ENCODE measurements around the gene MIB1. TPM values are rescaled to one million over a fixed set of nuclear protein-coding genes. Genes with fewer than 3 reads are reported as not detected.

MIB1 gene
- polyA plus RNA-seq, 5 donors = 39.6 to 63.9 (median 59.2) TPM

- no peak for DNase-seq
Measured at GRCh38 chr18:21805771-21806366, 65.3 kb downstream of the MIB1 start.

- no peak for DNase-seq
Measured at GRCh38 chr18:21808185-21808584, 67.6 kb downstream of the MIB1 start.

GRCh38 chr18:21809725-21810124 lies 69.1 kb downstream of the MIB1 start:
- DNase-seq = no peak

DNA sequence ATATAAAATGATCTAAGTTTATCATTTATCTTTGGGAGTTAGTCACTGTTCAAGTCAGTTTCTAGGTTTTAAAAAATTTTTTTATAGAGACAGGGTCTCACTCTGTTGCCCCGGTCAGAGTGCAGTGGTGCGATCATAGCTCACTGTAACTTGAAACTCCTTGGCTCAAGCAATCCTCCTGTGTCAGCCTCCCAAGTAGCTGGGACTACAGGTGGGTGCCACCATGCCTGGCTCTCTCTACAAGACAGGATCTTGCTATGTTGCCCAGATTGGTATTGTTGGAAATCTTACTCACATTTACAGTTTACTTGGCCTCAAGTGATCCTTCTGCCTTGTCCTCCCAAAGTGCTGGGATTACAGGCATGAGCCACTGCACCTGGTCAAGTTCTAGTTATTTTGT lies 74.5 kb downstream of the MIB1 start:
- no peak for DNase-seq

DNA sequence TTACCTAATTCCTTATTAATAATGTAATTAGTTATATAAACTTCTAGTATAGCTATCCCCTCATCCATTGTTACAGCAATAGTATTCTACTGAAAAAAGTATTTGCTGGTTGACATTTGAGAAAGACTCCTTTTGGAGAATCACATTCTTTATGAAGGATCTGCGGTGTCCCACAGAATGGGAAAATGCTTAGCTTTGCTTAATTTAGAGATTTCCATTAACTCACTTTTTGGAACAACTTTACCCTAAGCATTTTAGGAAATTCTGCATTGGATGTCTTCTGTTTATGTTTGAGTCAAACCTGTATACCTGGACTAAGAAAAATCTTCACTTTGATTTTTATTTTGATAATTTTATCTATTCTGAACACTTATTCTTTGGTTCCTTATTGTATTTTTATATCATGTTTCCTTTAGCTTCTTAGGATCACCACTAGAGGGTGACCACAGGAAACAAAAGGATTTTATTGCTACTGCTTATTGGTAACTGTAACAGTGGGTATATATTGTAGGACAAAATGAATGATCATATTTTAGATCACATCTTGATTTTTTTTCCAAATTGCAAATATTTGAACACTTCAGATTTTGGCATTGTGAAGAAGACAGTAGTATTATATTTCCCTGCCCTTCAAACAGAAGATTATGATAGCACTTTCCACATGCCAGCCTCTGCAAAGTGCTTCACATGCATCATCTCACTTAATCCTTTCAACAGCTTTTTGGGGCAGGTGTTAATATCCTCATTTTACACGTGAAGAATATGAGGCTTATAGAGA lies 79.6 kb downstream of the MIB1 start:
- DNase-seq = no peak

GRCh38 chr18:21820811-21821143 lies 80.2 kb downstream of the MIB1 start:
- no peak for DNase-seq

GRCh38 chr18:21823848-21824247 lies 83.3 kb downstream of the MIB1 start:
- DNase-seq = no peak

DNA sequence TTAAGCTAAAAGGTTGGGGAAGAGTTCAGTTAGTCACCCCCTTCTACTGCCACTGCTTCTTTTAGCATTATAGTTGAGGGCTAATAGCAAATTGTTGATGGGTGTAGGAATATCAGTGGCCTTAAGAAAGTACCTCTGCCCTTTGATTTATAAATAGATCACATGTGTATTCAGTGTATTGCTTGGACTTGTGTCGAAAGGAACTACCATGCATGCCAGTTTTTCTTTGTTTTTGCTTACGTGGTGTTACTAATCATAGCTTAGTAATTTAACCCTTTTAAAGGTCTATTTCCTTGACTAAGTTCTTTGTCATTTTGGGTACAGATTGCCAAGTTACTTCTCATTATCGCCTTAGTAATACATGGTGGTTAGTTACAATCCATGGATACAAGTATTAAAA lies 85.6 kb downstream of the MIB1 start:
- no peak for DNase-seq

DNA sequence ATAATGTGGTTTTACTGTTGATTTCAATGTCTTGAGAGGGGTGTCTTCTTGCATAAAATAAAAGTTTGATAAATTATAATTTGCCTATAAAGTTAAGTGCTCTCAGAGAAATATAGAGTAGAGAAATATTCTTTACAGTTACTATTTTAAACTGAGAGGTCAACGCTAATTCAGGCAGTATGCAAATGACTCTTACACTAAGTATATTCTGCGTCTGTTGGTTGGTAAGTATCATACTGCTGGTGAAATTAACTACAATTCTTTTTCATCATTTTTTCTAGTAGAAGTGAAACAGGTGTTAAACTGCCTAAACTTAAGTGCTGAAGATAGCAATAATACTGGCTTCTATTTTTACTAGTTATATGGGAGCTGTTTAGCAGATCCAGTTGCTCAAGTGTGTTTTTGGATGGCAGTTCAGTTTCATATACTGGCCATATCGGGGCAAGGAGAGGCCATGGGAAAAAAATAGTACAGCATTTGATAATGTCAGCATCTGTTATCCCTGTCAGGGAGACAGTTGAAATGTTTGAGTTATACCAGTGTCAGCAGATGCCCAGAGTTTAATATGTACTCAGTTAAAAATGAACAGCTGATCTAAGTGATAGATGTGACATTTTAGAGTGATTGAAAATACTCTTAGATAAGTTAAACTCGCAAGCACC lies 86.2 kb downstream of the MIB1 start:
- no peak for DNase-seq

DNA sequence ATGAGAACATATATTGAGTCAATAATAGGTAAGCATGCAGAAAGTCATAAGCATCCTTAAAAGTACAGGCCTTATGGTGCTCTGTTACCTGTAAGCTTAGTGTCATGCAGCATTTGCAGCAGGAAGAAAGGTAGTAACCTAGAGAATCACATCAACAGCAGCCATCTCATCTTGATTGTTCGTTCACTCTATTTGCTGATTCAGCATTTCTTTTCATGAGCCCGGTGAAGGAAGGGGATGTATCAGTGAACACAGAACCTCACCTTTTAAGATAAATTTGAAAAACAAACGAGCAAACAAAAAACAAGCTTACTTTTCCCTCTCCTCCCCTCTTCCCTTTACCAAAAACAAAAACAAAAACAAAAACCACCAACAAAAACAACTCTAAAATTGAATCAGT lies 89.9 kb downstream of the MIB1 start:
- no peak for DNase-seq

DNA sequence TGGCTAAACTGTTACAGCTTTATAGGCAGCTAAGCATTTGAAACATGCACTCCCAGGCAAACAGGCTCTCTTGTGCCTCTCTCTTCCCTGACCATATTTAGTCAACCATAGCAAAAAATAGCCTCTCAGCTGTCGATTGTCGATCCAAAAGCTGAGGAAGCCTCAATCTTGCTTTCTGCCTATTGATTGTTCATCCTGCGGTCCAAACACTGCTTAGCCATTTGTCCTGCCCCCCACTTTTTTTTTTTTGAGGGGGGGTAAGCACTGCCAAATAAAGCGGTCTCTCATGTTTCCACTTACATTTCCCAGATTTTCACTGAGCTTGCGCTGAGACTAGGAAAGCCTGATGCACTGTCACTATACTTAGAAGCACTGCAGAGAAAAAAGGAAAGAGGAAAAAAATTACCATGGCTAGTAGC lies 90.8 kb downstream of the MIB1 start:
- no peak for DNase-seq

- DNase-seq = no peak
Measured at GRCh38 chr18:21833604-21834298, 93.2 kb downstream of the MIB1 start.

DNA sequence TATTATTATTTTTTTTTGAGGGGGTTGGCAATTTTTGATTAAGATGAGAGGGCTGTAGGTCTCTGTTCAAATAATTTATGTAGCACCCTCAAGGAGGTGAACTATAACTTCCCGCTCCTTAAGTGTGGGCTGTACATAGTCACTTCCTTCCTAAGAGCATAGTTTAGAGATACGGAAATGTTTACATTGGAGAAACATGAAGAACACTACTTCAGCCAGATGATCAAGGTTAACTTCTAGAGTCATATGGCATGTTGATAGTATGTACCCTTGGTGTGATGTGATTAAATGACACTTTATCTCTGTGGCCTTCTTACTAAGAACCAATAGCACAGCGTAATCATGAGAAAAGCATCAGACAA lies 93.7 kb downstream of the MIB1 start:
- no peak for DNase-seq

DNA sequence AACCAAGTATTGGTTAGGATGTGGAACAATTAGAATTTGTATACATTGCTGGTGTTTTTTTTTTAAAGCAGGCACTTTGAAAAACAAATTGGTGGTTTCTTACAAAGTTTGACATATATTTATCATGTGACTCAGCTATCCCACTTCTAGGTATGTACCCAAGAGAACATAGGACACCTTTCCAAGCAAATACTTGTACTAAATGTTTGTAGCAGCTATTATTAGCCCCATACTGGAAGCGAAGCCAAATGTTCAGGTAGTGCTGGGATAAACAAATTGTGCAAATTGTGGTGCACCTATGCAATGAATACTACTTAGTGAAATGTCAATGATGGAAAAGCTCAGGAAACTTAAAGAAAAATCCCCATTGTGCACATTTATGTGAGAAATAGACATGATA lies 101.0 kb downstream of the MIB1 start:
- no peak for DNase-seq

GRCh38 chr18:21843341-21843740 lies 102.7 kb downstream of the MIB1 start:
- no peak for DNase-seq

DNA sequence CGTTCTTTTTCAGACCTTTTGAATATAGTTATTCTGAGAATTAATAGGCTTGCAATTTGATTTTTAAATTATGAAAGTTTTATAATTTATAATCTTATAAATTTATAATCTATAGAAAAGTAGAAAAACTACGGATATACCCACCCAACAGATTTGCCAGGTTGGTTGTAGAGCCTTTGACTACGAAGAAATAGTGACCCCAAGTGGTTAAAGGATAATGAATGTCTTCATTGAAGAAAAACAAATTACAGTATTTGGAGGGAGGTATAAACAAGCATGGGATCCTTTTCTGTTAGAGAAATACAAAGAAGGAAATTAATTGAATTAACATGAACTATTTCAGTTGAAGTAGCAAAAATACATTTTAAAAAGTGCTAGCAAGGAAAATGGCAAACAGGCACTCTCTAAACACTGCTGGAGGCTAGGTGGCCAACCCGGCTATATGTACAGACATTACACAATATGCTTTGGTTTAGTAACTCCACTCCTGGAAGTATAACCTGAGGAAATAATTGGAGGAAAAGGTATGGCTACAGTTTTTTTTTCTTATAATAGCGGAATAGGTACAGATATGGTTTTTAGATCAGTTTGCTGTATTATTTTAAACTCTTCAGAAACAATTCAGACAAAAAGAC lies 110.9 kb downstream of the MIB1 start:
- no peak for DNase-seq

- peak in 1 of 2 donors; percentile 6 for DNase-seq
Measured at GRCh38 chr18:21853016-21853415, 112.4 kb downstream of the MIB1 start.

DNA sequence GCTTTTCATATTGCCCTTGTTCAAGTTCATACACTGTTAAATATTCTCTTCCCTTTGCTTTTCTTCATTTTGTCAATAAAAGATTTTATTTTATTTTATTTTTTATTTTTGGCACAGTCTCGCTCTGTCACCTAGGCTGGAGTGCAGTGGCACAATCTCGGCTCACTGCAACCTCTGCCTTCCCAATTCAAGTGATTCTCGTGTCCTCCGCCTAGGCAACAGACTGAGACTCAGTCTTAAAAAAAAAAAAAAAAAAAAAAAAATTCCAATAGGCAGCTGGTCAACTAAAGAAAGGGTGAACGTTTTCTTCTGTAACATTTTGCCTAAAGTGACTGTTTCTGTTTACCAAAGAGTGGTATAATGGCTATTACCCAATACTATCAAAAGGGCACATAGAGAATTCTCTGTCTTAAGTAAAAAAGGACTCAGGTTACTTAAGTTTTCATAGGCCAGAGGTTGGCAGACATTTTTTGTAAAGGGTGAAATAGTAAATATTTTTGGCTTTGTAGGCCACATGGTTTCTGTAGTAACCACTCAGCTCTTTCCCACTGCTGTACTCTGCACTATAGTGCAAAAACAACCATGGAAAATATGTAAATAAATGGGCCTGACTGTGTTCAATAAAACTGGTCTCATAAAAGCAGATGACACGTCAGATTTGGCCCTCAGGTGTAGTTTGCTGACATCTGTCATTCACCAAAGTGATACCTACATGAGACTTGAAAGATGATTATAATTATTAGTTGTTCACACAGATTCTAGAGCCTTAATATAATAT lies 113.4 kb downstream of the MIB1 start:
- no peak for DNase-seq

DNA sequence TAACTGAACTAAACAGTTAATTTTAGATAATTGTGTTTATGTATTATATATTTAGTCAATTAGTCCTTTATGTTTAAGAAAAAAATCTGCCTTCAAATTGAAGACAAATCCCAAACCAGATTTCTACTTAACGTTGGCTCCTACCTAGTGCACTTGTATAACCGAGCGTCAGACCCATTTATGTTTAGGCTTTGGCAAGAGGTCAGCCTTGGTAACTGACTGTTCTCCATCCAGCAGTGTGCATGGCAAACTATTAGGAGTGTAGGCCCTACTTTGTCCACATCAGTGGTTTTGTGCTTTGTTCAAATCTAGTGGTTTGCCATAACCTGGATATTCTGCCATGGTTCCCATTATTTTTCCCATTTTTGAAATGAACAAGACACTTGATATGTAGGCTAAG lies 114.8 kb downstream of the MIB1 start:
- no peak for DNase-seq

DNA sequence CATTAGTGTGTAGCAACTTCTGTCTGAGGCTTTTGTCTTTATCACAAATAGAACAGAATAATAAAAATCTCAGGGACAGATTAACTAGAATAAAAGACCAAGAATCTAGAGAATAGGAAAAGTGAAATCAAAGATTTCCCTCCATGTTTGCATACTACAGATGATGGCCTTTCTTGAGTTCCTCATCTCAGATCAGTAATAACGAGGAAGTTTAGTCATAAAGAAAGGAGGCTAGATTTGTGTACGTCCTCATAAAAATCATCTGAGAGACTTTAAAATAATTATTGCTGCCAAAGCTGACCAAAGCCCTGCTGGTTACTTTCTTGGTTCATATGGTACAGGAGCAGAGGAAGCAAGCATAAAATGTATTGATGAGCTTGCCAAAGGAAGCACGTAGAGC lies 117.3 kb downstream of the MIB1 start:
- no peak for DNase-seq

- no peak for DNase-seq
Measured at GRCh38 chr18:21858544-21858943, 118.0 kb downstream of the MIB1 start.

DNA sequence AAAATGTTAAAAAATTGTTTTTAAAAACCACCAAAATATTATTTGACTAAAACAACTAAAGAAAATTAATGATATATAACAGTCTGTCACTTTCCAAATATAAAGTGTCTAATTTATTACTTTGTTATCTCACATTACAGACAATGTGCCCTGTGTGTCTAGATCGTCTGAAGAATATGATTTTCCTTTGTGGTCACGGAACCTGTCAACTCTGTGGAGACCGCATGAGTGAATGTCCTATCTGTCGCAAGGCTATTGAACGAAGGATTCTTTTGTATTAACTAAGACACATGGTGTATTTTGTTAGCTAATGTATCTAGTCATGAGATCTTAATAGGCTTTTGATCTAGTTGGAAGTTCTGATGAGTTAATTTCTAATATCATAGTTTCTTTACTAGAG lies 123.8 kb downstream of the MIB1 start:
- DNase-seq = no peak

Measured in right lung (tissue), 5 donors.